Astrocyte of the hippocampus (primary cell): ENCODE data around the gene TANGO2.

Experiments used
- DNase-seq: peaks from one replicate; pipeline ENCODE4 v3.0.0; 2011; ENCODE audit warnings: low read depth, low spot score

The TANGO2 gene

GRCh38 chr22:20085651-20086050 is 64.7 kb downstream of the TANGO2 start:
- DNase-seq = no peak

GRCh38 chr22:20086101-20086599 is 65.2 kb downstream of the TANGO2 start:
- no peak for DNase-seq

- no peak for DNase-seq
Observed at GRCh38 chr22:20086763-20087162, 65.9 kb downstream of the TANGO2 start.

- no peak for DNase-seq
Observed at GRCh38 chr22:20087319-20088262, 66.7 kb downstream of the TANGO2 start.

- DNase-seq = no peak
Observed at GRCh38 chr22:20088263-20088648, 67.3 kb downstream of the TANGO2 start.

GRCh38 chr22:20089226-20089976 is 68.5 kb downstream of the TANGO2 start:
- DNase-seq = no peak

- DNase-seq = no peak
Observed at GRCh38 chr22:20089977-20090729, 69.2 kb downstream of the TANGO2 start.

GRCh38 chr22:20090730-20091240 is 69.9 kb downstream of the TANGO2 start:
- DNase-seq = no peak

- no peak for DNase-seq
Observed at GRCh38 chr22:20091690-20092476, 71.0 kb downstream of the TANGO2 start.

- DNase-seq = no peak
Observed at GRCh38 chr22:20092477-20092854, 71.6 kb downstream of the TANGO2 start.

- no peak for DNase-seq
Observed at GRCh38 chr22:20093418-20094196, 72.7 kb downstream of the TANGO2 start.

GRCh38 chr22:20094197-20094807 is 73.4 kb downstream of the TANGO2 start:
- DNase-seq = no peak

GRCh38 chr22:20095521-20095920 is 74.6 kb downstream of the TANGO2 start:
- no peak for DNase-seq

GRCh38 chr22:20096574-20097420 is 75.9 kb downstream of the TANGO2 start:
- DNase-seq = no peak

- no peak for DNase-seq
Observed at GRCh38 chr22:20099099-20099711, 78.3 kb downstream of the TANGO2 start.

GRCh38 chr22:20101638-20102037 is 80.7 kb downstream of the TANGO2 start:
- DNase-seq = no peak

GRCh38 chr22:20102203-20102780 is 81.4 kb downstream of the TANGO2 start:
- DNase-seq = no peak
